ENCODE data around the gene OR2AG2. TPM values are rescaled to one million over a fixed set of nuclear protein-coding genes. Genes with fewer than 3 reads are reported as not detected.

The OR2AG2 gene
- total and polyA plus RNA-seq, 5 donors from 2014 or later = not detected

DNA sequence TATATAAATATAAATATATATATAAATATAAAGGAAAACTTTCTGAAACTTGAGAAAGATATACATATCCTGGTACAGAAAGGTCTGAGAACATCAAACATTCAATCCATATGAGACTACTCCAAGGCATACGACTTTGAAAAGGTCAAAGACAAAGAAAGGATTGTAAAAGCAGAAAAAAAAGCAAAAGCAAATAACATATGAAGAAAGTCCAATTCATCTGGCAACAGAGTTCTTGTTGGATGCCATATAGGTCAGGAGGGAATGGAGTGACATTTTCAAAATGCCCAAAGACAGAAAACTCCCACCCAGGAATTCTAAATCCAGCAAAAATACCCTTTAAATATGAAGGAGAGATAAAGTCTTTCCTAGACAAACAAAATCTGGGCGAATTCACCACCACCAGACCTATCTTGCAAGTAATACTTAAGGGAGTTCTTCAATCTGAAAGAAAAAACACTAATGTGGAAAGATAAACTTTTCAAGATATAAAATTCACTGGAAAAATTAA lies 46.3 kb downstream of the OR2AG2 start:
- Histone ChIP-seq H3K4me3 (ENCODE audit: low read depth, low read length) (peak overlapping the region; percentile 33), H3K27me3 (ENCODE audit: control insufficient read depth, insufficient read depth, low read length) (no peaks in the 10 kb centered on the region), H3K9me3 (ENCODE audit: control insufficient read depth in 2 of 2, low read length in 2 of 2) (peaks cover 22 to 23% of the 10 kb centered on the region in 2 experiments), H3K27ac (ENCODE audit: insufficient read depth, low read length, poor library complexity, severe bottlenecking) (peak overlapping the region; percentile 30), H3K4me1 (ENCODE audit: control insufficient read depth, insufficient read depth, low read length, poor library complexity, severe bottlenecking) (peaks cover 49% of the 10 kb centered on the region), H3K36me3 (ENCODE audit: control insufficient read depth, insufficient read depth, low read length) (peaks cover 67% of the 10 kb centered on the region)
- H3K4me1 Mint-ChIP-seq = peaks cover 53 to 94% (median 70%) of the 10 kb centered on the region in 4 donors
- DNase-seq = no peak
- no peak for ATAC-seq (ENCODE audit: low read depth in 2 of 2)
- H3K27ac Mint-ChIP-seq = peak overlapping the region in 2 of 3 donors; percentile 14 to 67
- H3K4me3 Mint-ChIP-seq = peak overlapping the region in 2 of 4 donors; percentile 59 to 66
- peaks cover 63% of the 10 kb centered on the region for H3K36me3 Mint-ChIP-seq
- H3K9me3 Mint-ChIP-seq = peaks cover 0 to 23% (median 6%) of the 10 kb centered on the region in 7 donors
- H3K27me3 Mint-ChIP-seq = no peaks in the 10 kb centered on the region

DNA sequence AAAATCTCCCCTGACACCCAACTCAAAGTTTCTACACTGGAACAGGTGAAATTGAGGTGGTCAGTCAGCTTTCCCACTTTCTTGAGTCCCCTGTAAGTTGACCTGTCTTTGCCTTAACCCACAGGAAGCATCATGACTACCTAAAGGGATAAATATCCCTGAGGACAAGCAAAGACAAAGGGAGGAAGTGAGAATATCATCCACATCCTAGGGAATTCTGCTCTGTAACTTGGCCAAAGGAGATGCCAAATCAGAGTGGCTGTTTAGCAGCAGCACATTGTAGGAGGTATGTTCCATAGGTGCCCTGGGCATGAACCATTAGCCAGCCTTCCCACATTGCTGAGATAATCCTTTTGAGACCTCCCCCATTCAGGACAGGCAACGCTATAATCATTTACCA lies 47.8 kb downstream of the OR2AG2 start:
- DNase-seq (no peak), ATAC-seq (ENCODE audit: low read depth in 2 of 2) (no peak)
- H3K27ac ChIP-seq (ENCODE audit: insufficient read depth, low read length, poor library complexity, severe bottlenecking) = peak overlapping the region; percentile 15
- H3K27me3 ChIP-seq (ENCODE audit: control insufficient read depth, insufficient read depth, low read length) = no peaks in the 10 kb centered on the region
- peaks cover 22 to 23% of the 10 kb centered on the region in 2 experiments for H3K9me3 ChIP-seq (ENCODE audit: control insufficient read depth in 2 of 2, low read length in 2 of 2)
- Mint-ChIP-seq H3K36me3 (peaks cover 74% of the 10 kb centered on the region), H3K4me1 (peaks cover 53 to 97% (median 70%) of the 10 kb centered on the region in 4 donors), H3K4me3 (peak overlapping the region in 1 of 4 donors; percentile 69), H3K27me3 (no peaks in the 10 kb centered on the region), H3K9me3 (peaks cover 0 to 23% (median 7%) of the 10 kb centered on the region in 7 donors), H3K27ac (peak overlapping the region in 1 of 3 donors; percentile 63)
- H3K36me3 ChIP-seq (ENCODE audit: control insufficient read depth, insufficient read depth, low read length) = peaks cover 69% of the 10 kb centered on the region
- peak overlapping the region; percentile 38 for H3K4me3 ChIP-seq (ENCODE audit: low read depth, low read length)
- peaks cover 49% of the 10 kb centered on the region for H3K4me1 ChIP-seq (ENCODE audit: control insufficient read depth, insufficient read depth, low read length, poor library complexity, severe bottlenecking)

DNA sequence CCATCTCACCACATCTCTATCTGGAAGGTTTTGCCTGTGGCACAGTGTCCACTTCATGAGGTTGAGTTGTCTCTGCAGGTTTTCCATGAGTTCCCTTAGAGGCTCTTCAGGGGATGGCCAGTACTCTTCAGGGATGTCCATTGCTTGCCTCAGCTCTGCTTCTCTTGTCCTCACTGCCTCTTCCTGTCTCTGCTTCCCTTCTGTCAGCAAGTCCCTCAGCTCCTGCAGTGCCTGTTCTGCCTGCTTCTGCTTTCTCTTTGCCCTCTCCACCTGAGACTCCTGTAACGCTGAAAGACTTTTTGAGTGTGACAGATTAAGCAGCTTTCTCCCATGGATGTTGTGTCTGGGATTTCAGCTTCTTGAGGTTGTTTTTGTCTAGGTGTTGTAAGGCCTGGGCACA lies 50.4 kb downstream of the OR2AG2 start:
- peak overlapping the region; percentile 86 to 98 (median 88) for H3K27ac Mint-ChIP-seq
- peaks cover 42 to 93% (median 56%) of the 10 kb centered on the region in 4 donors for H3K4me1 Mint-ChIP-seq
- H3K9me3 ChIP-seq (ENCODE audit: control insufficient read depth in 2 of 2, low read length in 2 of 2) = peaks cover 16 to 19% of the 10 kb centered on the region in 2 experiments
- H3K27me3 Mint-ChIP-seq = no peaks in the 10 kb centered on the region
- H3K27me3 ChIP-seq (ENCODE audit: control insufficient read depth, insufficient read depth, low read length) = no peaks in the 10 kb centered on the region
- H3K9me3 Mint-ChIP-seq = peaks cover 0 to 24% (median 8%) of the 10 kb centered on the region in 7 donors
- peaks cover 37% of the 10 kb centered on the region for H3K4me1 ChIP-seq (ENCODE audit: control insufficient read depth, insufficient read depth, low read length, poor library complexity, severe bottlenecking)
- H3K4me3 ChIP-seq (ENCODE audit: low read depth, low read length) = peak overlapping the region; percentile 43
- ATAC-seq (ENCODE audit: low read depth in 2 of 2) (no peak), DNase-seq (no peak)
- H3K36me3 Mint-ChIP-seq = peaks cover 58% of the 10 kb centered on the region
- H3K4me3 Mint-ChIP-seq = peak overlapping the region in 3 of 4 donors; percentile 17 to 74 (median 63)
- H3K36me3 ChIP-seq (ENCODE audit: control insufficient read depth, insufficient read depth, low read length) = peaks cover 58% of the 10 kb centered on the region
- H3K27ac ChIP-seq (ENCODE audit: insufficient read depth, low read length, poor library complexity, severe bottlenecking) = no peak overlapping the region

DNA sequence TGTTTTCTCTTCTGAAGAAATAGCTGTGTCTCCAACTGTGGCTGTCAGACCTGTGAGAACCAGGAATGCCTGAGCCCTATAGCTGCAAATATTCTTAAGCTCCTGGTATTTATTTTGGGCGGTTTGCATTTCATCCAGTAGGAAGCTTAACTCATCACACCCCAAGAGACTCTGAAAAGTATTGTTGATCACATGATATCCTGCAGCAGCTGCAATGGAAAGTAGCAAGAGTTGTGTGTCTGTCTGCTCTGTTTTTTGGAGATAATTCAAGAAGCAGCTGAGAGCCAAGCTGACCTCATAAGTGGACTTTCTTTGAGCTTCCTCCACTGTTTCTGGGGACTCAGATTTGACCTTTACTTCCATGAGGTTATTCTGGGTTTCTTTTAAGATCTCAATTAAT lies 52.2 kb downstream of the OR2AG2 start:
- H3K27ac Mint-ChIP-seq = peak overlapping the region; percentile 68 to 71 (median 71)
- peaks cover 58% of the 10 kb centered on the region for H3K36me3 Mint-ChIP-seq
- ATAC-seq (ENCODE audit: low read depth in 2 of 2) (no peak), DNase-seq (no peak)
- H3K36me3 ChIP-seq (ENCODE audit: control insufficient read depth, insufficient read depth, low read length) = peaks cover 47% of the 10 kb centered on the region
- no peak overlapping the region for H3K27ac ChIP-seq (ENCODE audit: insufficient read depth, low read length, poor library complexity, severe bottlenecking)
- H3K27me3 Mint-ChIP-seq = no peaks in the 10 kb centered on the region
- H3K9me3 ChIP-seq (ENCODE audit: control insufficient read depth in 2 of 2, low read length in 2 of 2) = peaks cover 9 to 16% of the 10 kb centered on the region in 2 experiments
- peaks cover 34% of the 10 kb centered on the region for H3K4me1 ChIP-seq (ENCODE audit: control insufficient read depth, insufficient read depth, low read length, poor library complexity, severe bottlenecking)
- peaks cover 30 to 91% (median 52%) of the 10 kb centered on the region in 4 donors for H3K4me1 Mint-ChIP-seq
- no peak overlapping the region for H3K4me3 ChIP-seq (ENCODE audit: low read depth, low read length)
- no peaks in the 10 kb centered on the region for H3K27me3 ChIP-seq (ENCODE audit: control insufficient read depth, insufficient read depth, low read length)
- peak overlapping the region in 1 of 4 donors; percentile 15 for H3K4me3 Mint-ChIP-seq
- peaks cover 0 to 23% (median 7%) of the 10 kb centered on the region in 7 donors for H3K9me3 Mint-ChIP-seq

DNA sequence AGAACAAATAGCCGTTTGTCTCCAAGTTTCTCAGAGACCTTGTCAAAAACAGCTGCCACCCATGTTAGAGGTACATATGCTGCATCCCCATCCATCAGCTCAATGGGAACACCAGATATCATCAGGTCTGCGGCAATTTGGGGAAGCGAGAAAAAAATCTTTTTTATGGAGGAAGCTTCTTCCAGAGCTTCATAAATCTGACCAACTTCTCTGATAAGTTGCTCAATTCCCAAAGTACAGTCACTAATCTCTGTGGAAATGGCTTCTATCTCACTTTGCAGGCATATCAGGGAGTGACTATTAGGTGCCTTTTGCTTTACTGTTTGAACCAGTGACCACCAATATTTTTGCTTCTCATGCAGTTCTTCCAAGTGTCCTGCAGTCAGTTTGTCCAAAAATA lies 54.4 kb downstream of the OR2AG2 start:
- ATAC-seq (ENCODE audit: low read depth in 2 of 2) = no peak
- H3K27ac ChIP-seq (ENCODE audit: insufficient read depth, low read length, poor library complexity, severe bottlenecking) = no peak overlapping the region
- peaks cover 0 to 2% of the 10 kb centered on the region in 2 experiments for H3K9me3 ChIP-seq (ENCODE audit: control insufficient read depth in 2 of 2, low read length in 2 of 2)
- H3K4me3 ChIP-seq (ENCODE audit: low read depth, low read length) = no peak overlapping the region
- Mint-ChIP-seq H3K4me1 (peaks cover 19 to 82% (median 41%) of the 10 kb centered on the region in 4 donors), H3K4me3 (no peak overlapping the region), H3K27me3 (no peaks in the 10 kb centered on the region), H3K9me3 (peaks cover 0 to 22% (median 7%) of the 10 kb centered on the region in 7 donors), H3K36me3 (peaks cover 44% of the 10 kb centered on the region), H3K27ac (peak overlapping the region in 1 of 3 donors; percentile 26)
- H3K27me3 ChIP-seq (ENCODE audit: control insufficient read depth, insufficient read depth, low read length) = no peaks in the 10 kb centered on the region
- H3K4me1 ChIP-seq (ENCODE audit: control insufficient read depth, insufficient read depth, low read length, poor library complexity, severe bottlenecking) = peaks cover 17% of the 10 kb centered on the region
- DNase-seq = no peak
- H3K36me3 ChIP-seq (ENCODE audit: control insufficient read depth, insufficient read depth, low read length) = peaks cover 27% of the 10 kb centered on the region

Other genes starting within 250 kb of the OR2AG2 start
- 21.0 TPM for gene RRP8, start 168.4 kb downstream of the OR2AG2 start, total RNA-seq
- gene RRP8, start 168.4 kb downstream of the OR2AG2 start, polyA plus RNA-seq = 10 to 100 TPM; 22.5 to 30.9 (median 25.7) TPM
- gene ILK, start 168.2 kb downstream of the OR2AG2 start, total RNA-seq = 62.9 TPM
- 100 to 1,000 TPM in 2 of 4 donors, 10 to 100 TPM in 2; 92.8 to 141 (median 115) TPM for gene ILK, start 168.2 kb downstream of the OR2AG2 start, polyA plus RNA-seq
- 125 TPM for gene TAF10, start 159.8 kb downstream of the OR2AG2 start, total RNA-seq
- 100 to 1,000 TPM; 254 to 386 (median 265) TPM for gene TAF10, start 159.8 kb downstream of the OR2AG2 start, polyA plus RNA-seq
- 100 TPM for gene TPP1, start 152.6 kb downstream of the OR2AG2 start, total RNA-seq
- 100 to 1,000 TPM; 135 to 165 (median 137) TPM for gene TPP1, start 152.6 kb downstream of the OR2AG2 start, polyA plus RNA-seq
- 2.4 TPM for gene DCHS1, start 116.2 kb downstream of the OR2AG2 start, total RNA-seq
- 1 to 10 TPM in 2 of 4 donors, under 1 TPM in 2; 0.49 to 1.6 (median 1.0) TPM for gene DCHS1, start 116.2 kb downstream of the OR2AG2 start, polyA plus RNA-seq
- 10.0 TPM for gene MRPL17, start 88.6 kb downstream of the OR2AG2 start, total RNA-seq
- 10 to 100 TPM; 18.5 to 35.5 (median 25.1) TPM for gene MRPL17, start 88.6 kb downstream of the OR2AG2 start, polyA plus RNA-seq
- gene OR2AG1, start 11.0 kb upstream of the OR2AG2 start, total RNA-seq = not detected
- not detected for gene OR2AG1, start 11.0 kb upstream of the OR2AG2 start, polyA plus RNA-seq
- gene OR6A2, start 27.7 kb upstream of the OR2AG2 start, total RNA-seq = not detected
- gene OR6A2, start 27.7 kb upstream of the OR2AG2 start, polyA plus RNA-seq = not detected
- gene OR10A5, start 73.7 kb upstream of the OR2AG2 start, total RNA-seq = not detected
- not detected for gene OR10A5, start 73.7 kb upstream of the OR2AG2 start, polyA plus RNA-seq
- not detected for gene OR10A2, start 91.1 kb upstream of the OR2AG2 start, total RNA-seq
- gene OR10A2, start 91.1 kb upstream of the OR2AG2 start, polyA plus RNA-seq = not detected
- gene OR10A4, start 104.6 kb upstream of the OR2AG2 start, total RNA-seq = not detected
- gene OR10A4, start 104.6 kb upstream of the OR2AG2 start, polyA plus RNA-seq = not detected
- not detected for gene OR2D2, start 120.5 kb upstream of the OR2AG2 start, total RNA-seq
- not detected for gene OR2D2, start 120.5 kb upstream of the OR2AG2 start, polyA plus RNA-seq
- gene OR2D3, start 149.0 kb upstream of the OR2AG2 start, total RNA-seq = not detected
- gene OR2D3, start 149.0 kb upstream of the OR2AG2 start, polyA plus RNA-seq = not detected
- 0.15 TPM for gene ZNF215, start 154.4 kb upstream of the OR2AG2 start, total RNA-seq
- gene ZNF215, start 154.4 kb upstream of the OR2AG2 start, polyA plus RNA-seq = under 1 TPM in 1 of 4 donors, not detected in 3; 0.23 TPM
- not detected for gene ZNF214, start 248.4 kb upstream of the OR2AG2 start, total RNA-seq
- not detected for gene ZNF214, start 248.4 kb upstream of the OR2AG2 start, polyA plus RNA-seq
- gene NLRP14, start 248.5 kb upstream of the OR2AG2 start, total RNA-seq = not detected
- not detected for gene NLRP14, start 248.5 kb upstream of the OR2AG2 start, polyA plus RNA-seq

Data from CD4-positive, CD25-positive, alpha-beta regulatory T cell (primary cell).